GM23338 (cell line): ENCODE measurements around the gene PSMA7. TPM values are rescaled to one million over a fixed set of nuclear protein-coding genes. Genes with fewer than 3 reads are reported as not detected.

Source experiments
- ATAC-seq: fragments of 200-7000 bp; cut with Tn5 transposase; 3 replicates; pipeline ENCODE4 v1.9.1; 2020
- DNase-seq: peaks from one replicate; pipeline ENCODE4 v3.0.0-alpha.2; 2015; ENCODE audit warnings: low spot score
- H2AFZ ChIP-seq: fragments of 200-600 bp; sonication (generic); 2 replicates; pipeline ENCODE4 v1.8.0; 2016; ENCODE audit warnings: antibody characterized with exemption, mild to moderate bottlenecking, moderate library complexity
- H3F3A ChIP-seq: fragments of 200-600 bp; sonication (generic); replicated peaks from 2 replicates; pipeline ENCODE4 v1.8.0; 2017; ENCODE audit warnings: antibody characterized with exemption, mixed run types, low read depth
- H3K27ac ChIP-seq: fragments of 200-600 bp; sonication (generic); 2 replicates; pipeline ENCODE4 v1.6.1; 2016; ENCODE audit warnings: low read depth
- H3K27me3 ChIP-seq: fragments of 200-600 bp; sonication (generic); 2 replicates; pipeline ENCODE4 v1.8.0; 2016; ENCODE audit warnings: mild to moderate bottlenecking, mixed run types, moderate library complexity; ENCODE audit not compliant: insufficient read depth
- H3K36me3 ChIP-seq: fragments of 200-600 bp; sonication (generic); 2 replicates; pipeline ENCODE4 v1.8.0; 2016; ENCODE audit warnings: mild to moderate bottlenecking; ENCODE audit not compliant: insufficient read depth
- H3K4me1 ChIP-seq: fragments of 200-600 bp; sonication (generic); 2 replicates; pipeline ENCODE4 v1.8.0; 2016; ENCODE audit warnings: mild to moderate bottlenecking, moderate library complexity; ENCODE audit not compliant: insufficient read depth
- H3K4me2 ChIP-seq: fragments of 200-600 bp; sonication (generic); 2 replicates; pipeline ENCODE4 v1.7.1; 2017; ENCODE audit warnings: mixed run types
- H3K4me3 ChIP-seq: fragments of 200-600 bp; sonication (generic); 2 replicates; pipeline ENCODE4 v1.6.1; 2016; ENCODE audit warnings: mixed run types
- H3K79me2 ChIP-seq: fragments of 200-600 bp; sonication (generic); replicated peaks from 2 replicates; pipeline ENCODE4 v1.8.0; 2017; ENCODE audit warnings: mild to moderate bottlenecking; ENCODE audit not compliant: insufficient read depth
- H3K9me2 ChIP-seq: fragments of 200-600 bp; sonication (generic); 2 replicates; pipeline ENCODE4 v1.8.0; 2017; ENCODE audit not compliant: insufficient read depth
- H4K20me1 ChIP-seq: fragments of 200-600 bp; sonication (generic); replicated peaks from 2 replicates; pipeline ENCODE4 v1.8.0; 2017; ENCODE audit warnings: mild to moderate bottlenecking; ENCODE audit not compliant: insufficient read depth
- H3K27ac Mint-ChIP-seq: 2 replicates; pipeline ENCODE4 v1.8.0; 2020; ENCODE audit warnings: inconsistent platforms, mild to moderate bottlenecking, moderate library complexity, mixed read lengths
- H3K27me3 Mint-ChIP-seq: 3 replicates; pipeline ENCODE4 v1.8.0; 2022; ENCODE audit warnings: low read depth, mild to moderate bottlenecking, moderate library complexity, mixed read lengths, inconsistent platforms; ENCODE audit not compliant: insufficient read depth, poor library complexity
- H3K36me3 Mint-ChIP-seq: 3 replicates; pipeline ENCODE4 v1.8.0; 2021; ENCODE audit warnings: low read depth, mild to moderate bottlenecking, inconsistent platforms, moderate library complexity, mixed read lengths
- H3K4me1 Mint-ChIP-seq: 3 replicates; pipeline ENCODE4 v1.8.0; 2020; ENCODE audit warnings: mild to moderate bottlenecking, inconsistent platforms, mixed read lengths
- H3K4me3 Mint-ChIP-seq: 3 replicates; pipeline ENCODE4 v1.8.0; 2021; ENCODE audit warnings: moderate library complexity, mild to moderate bottlenecking, inconsistent platforms, mixed read lengths
- H3K9me3 Mint-ChIP-seq: 3 replicates; pipeline ENCODE4 v1.8.0; 2020; ENCODE audit warnings: moderate library complexity, mild to moderate bottlenecking, inconsistent platforms, mixed read lengths
- CREB1 ChIP-seq: fragments of 250-450 bp; sonication (Bioruptor Pico); IDR thresholded peaks from 2 replicates; pipeline ENCODE4 v1.5.0; 2020; ENCODE audit warnings: low read depth, mild to moderate bottlenecking, moderate library complexity
- EZH2 ChIP-seq: fragments of 200-600 bp; sonication (generic); IDR thresholded peaks from one replicate; pipeline ENCODE4 v1.8.0; 2017; ENCODE audit warnings: antibody characterized with exemption, mild to moderate bottlenecking, low read depth; ENCODE audit not compliant: unreplicated experiment
- EZH2phosphoT487 ChIP-seq: fragments of 200-600 bp; sonication (generic); IDR thresholded peaks from one replicate; pipeline ENCODE4 v1.8.1; 2018; ENCODE audit warnings: antibody characterized with exemption; ENCODE audit not compliant: unreplicated experiment
- JUNB ChIP-seq: IDR thresholded peaks from one replicate; pipeline ENCODE4 v1.6.1; 2016; ENCODE audit warnings: antibody characterized with exemption; ENCODE audit not compliant: unreplicated experiment
- POLR2AphosphoS5 ChIP-seq: IDR thresholded peaks from 2 replicates; pipeline ENCODE4 v1.6.1; 2016; ENCODE audit warnings: antibody characterized with exemption, low read depth
- STAT1 ChIP-seq: IDR thresholded peaks from one replicate; pipeline ENCODE4 v1.6.1; 2016; ENCODE audit warnings: antibody characterized with exemption; ENCODE audit not compliant: unreplicated experiment
- ZNF114 ChIP-seq: fragments of 250-450 bp; sonication (Bioruptor Pico); IDR thresholded peaks from 2 replicates; pipeline ENCODE4 v1.5.0; 2020; ENCODE audit warnings: mild to moderate bottlenecking, moderate library complexity
- ZNF331 ChIP-seq: fragments of 250-450 bp; sonication (Bioruptor Pico); IDR thresholded peaks from 2 replicates; pipeline ENCODE4 v1.5.0; 2020; ENCODE audit warnings: low read depth, mild to moderate bottlenecking, moderate library complexity
- polyA plus RNA-seq: library from polyadenylated mRNA; unstranded; fragments of >200 nt; fragmentation: Nextera tagmentation; extraction: Ambion mirVana; gene quantifications from 2 replicates; pipeline ENCODE4 v1.2.1, GENCODE V29; 2016
- total RNA-seq: library from RNA; depleted of rRNA; stranded (reverse); fragments of >200 nt; shearing (Covaris generic); gene quantifications from 2 replicates; pipeline ENCODE4 v1.2.3, GENCODE V29; 2014
- TF ChIP-seq, protein P1 (sequence below): IDR thresholded peaks from 2 replicates; pipeline ENCODE4 v1.6.1; 2016; ENCODE audit warnings: antibody characterized with exemption
- TF ChIP-seq, protein P2 (sequence below): fragments of 250-450 bp; sonication (Bioruptor Pico); IDR thresholded peaks from 2 replicates; pipeline ENCODE4 v1.5.0; 2020; ENCODE audit warnings: mild to moderate bottlenecking, moderate library complexity
- TF ChIP-seq, protein P3 (sequence below), 2 experiments: fragments of 200-600 bp in 1 of 2; sonication (generic) in 1 of 2; conservative IDR thresholded peaks; 2 replicates each; pipeline versions ENCODE4 v1.5.1 to v1.6.1; 2016 to 2017; ENCODE audit warnings: antibody characterized with exemption in 2 of 2, low read depth in 2 of 2, mild to moderate bottlenecking in 2 of 2, moderate library complexity in 1 of 2
- TF ChIP-seq, protein P4 (sequence below): IDR thresholded peaks from one replicate; pipeline ENCODE4 v1.6.1; 2018; ENCODE audit warnings: antibody characterized with exemption; ENCODE audit not compliant: unreplicated experiment

PSMA7 gene
- total and polyA plus RNA-seq, 2 experiments from 2014 or later, result 357 to 628 TPM

DNA sequence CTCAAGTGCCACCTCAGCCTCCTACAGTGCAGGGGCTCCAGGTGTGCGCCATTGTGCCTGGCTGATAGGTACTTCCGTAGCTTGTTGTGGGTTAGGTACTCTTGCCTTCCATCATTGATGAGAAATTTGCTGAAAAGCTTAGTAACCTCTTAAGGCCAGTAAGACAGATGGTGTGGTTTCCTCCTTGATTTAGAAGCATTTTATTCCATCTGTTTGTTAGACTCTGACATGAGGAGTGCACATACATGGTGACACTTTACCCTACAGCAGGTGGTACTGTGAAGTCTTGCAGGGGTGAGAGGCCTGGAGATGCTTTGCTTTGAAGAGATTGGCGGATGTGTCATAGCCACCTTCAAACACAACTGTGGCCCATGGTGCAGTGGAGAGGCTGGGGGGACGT lies 24.9 kb upstream of the PSMA7 start:
- peaks cover 35% of the 10 kb centered on the region for H3K36me3 Mint-ChIP-seq

More for the DNA sequence above, 24.9 kb upstream of the PSMA7 start:
- no peak for DNase-seq
- Histone ChIP-seq H3K9me2 (no peaks in the 10 kb centered on the region), H3K4me3 (no peak overlapping the region), H3K79me2 (no peaks in the 10 kb centered on the region), H3K36me3 (peaks cover 16% of the 10 kb centered on the region), H3K27me3 (no peaks in the 10 kb centered on the region), H3K27ac (no peak overlapping the region), H4K20me1 (no peaks in the 10 kb centered on the region; the same call in 1 of the 2 replicates), H3K4me1 (no peaks in the 10 kb centered on the region), H3F3A (no peaks in the 10 kb centered on the region), H3K4me2 (no peak overlapping the region), H2AFZ (no peak overlapping the region)
- TF ChIP-seq ZNF331, result no peak
- TF ChIP-seq, protein P1, sequence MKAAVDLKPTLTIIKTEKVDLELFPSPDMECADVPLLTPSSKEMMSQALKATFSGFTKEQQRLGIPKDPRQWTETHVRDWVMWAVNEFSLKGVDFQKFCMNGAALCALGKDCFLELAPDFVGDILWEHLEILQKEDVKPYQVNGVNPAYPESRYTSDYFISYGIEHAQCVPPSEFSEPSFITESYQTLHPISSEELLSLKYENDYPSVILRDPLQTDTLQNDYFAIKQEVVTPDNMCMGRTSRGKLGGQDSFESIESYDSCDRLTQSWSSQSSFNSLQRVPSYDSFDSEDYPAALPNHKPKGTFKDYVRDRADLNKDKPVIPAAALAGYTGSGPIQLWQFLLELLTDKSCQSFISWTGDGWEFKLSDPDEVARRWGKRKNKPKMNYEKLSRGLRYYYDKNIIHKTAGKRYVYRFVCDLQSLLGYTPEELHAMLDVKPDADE, result no peak
- TF ChIP-seq ZNF114, result no peak
- TF ChIP-seq, protein P2, sequence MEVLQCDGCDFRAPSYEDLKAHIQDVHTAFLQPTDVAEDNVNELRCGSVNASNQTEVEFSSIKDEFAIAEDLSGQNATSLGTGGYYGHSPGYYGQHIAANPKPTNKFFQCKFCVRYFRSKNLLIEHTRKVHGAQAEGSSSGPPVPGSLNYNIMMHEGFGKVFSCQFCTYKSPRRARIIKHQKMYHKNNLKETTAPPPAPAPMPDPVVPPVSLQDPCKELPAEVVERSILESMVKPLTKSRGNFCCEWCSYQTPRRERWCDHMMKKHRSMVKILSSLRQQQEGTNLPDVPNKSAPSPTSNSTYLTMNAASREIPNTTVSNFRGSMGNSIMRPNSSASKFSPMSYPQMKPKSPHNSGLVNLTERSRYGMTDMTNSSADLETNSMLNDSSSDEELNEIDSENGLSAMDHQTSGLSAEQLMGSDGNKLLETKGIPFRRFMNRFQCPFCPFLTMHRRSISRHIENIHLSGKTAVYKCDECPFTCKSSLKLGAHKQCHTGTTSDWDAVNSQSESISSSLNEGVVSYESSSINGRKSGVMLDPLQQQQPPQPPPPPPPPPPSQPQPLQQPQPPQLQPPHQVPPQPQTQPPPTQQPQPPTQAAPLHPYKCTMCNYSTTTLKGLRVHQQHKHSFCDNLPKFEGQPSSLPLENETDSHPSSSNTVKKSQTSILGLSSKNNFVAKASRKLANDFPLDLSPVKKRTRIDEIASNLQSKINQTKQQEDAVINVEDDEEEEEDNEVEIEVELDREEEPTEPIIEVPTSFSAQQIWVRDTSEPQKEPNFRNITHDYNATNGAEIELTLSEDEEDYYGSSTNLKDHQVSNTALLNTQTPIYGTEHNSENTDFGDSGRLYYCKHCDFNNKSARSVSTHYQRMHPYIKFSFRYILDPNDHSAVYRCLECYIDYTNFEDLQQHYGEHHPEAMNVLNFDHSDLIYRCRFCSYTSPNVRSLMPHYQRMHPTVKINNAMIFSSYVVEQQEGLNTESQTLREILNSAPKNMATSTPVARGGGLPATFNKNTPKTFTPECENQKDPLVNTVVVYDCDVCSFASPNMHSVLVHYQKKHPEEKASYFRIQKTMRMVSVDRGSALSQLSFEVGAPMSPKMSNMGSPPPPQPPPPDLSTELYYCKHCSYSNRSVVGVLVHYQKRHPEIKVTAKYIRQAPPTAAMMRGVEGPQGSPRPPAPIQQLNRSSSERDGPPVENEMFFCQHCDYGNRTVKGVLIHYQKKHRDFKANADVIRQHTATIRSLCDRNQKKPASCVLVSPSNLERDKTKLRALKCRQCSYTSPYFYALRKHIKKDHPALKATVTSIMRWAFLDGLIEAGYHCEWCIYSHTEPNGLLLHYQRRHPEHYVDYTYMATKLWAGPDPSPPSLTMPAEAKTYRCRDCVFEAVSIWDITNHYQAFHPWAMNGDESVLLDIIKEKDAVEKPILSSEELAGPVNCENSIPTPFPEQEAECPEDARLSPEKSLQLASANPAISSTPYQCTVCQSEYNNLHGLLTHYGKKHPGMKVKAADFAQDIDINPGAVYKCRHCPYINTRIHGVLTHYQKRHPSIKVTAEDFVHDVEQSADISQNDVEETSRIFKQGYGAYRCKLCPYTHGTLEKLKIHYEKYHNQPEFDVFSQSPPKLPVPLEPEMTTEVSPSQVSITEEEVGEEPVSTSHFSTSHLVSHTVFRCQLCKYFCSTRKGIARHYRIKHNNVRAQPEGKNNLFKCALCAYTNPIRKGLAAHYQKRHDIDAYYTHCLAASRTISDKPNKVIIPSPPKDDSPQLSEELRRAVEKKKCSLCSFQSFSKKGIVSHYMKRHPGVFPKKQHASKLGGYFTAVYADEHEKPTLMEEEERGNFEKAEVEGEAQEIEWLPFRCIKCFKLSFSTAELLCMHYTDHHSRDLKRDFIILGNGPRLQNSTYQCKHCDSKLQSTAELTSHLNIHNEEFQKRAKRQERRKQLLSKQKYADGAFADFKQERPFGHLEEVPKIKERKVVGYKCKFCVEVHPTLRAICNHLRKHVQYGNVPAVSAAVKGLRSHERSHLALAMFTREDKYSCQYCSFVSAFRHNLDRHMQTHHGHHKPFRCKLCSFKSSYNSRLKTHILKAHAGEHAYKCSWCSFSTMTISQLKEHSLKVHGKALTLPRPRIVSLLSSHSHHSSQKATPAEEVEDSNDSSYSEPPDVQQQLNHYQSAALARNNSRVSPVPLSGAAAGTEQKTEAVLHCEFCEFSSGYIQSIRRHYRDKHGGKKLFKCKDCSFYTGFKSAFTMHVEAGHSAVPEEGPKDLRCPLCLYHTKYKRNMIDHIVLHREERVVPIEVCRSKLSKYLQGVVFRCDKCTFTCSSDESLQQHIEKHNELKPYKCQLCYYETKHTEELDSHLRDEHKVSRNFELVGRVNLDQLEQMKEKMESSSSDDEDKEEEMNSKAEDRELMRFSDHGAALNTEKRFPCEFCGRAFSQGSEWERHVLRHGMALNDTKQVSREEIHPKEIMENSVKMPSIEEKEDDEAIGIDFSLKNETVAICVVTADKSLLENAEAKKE (CRISPR knock-in tag), result no peak
- TF ChIP-seq, protein P3, sequence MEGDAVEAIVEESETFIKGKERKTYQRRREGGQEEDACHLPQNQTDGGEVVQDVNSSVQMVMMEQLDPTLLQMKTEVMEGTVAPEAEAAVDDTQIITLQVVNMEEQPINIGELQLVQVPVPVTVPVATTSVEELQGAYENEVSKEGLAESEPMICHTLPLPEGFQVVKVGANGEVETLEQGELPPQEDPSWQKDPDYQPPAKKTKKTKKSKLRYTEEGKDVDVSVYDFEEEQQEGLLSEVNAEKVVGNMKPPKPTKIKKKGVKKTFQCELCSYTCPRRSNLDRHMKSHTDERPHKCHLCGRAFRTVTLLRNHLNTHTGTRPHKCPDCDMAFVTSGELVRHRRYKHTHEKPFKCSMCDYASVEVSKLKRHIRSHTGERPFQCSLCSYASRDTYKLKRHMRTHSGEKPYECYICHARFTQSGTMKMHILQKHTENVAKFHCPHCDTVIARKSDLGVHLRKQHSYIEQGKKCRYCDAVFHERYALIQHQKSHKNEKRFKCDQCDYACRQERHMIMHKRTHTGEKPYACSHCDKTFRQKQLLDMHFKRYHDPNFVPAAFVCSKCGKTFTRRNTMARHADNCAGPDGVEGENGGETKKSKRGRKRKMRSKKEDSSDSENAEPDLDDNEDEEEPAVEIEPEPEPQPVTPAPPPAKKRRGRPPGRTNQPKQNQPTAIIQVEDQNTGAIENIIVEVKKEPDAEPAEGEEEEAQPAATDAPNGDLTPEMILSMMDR (conservative IDR thresholded peaks at IDR 0.05; ENCODE audit: low read depth in 2 of 2), result no peak
- no peak for TF ChIP-seq EZH2
- no peak for TF ChIP-seq CREB1 (CRISPR knock-in tag)
- TF ChIP-seq POLR2AphosphoS5, result no peak
- no peak for TF ChIP-seq STAT1
- TF ChIP-seq, protein P4, sequence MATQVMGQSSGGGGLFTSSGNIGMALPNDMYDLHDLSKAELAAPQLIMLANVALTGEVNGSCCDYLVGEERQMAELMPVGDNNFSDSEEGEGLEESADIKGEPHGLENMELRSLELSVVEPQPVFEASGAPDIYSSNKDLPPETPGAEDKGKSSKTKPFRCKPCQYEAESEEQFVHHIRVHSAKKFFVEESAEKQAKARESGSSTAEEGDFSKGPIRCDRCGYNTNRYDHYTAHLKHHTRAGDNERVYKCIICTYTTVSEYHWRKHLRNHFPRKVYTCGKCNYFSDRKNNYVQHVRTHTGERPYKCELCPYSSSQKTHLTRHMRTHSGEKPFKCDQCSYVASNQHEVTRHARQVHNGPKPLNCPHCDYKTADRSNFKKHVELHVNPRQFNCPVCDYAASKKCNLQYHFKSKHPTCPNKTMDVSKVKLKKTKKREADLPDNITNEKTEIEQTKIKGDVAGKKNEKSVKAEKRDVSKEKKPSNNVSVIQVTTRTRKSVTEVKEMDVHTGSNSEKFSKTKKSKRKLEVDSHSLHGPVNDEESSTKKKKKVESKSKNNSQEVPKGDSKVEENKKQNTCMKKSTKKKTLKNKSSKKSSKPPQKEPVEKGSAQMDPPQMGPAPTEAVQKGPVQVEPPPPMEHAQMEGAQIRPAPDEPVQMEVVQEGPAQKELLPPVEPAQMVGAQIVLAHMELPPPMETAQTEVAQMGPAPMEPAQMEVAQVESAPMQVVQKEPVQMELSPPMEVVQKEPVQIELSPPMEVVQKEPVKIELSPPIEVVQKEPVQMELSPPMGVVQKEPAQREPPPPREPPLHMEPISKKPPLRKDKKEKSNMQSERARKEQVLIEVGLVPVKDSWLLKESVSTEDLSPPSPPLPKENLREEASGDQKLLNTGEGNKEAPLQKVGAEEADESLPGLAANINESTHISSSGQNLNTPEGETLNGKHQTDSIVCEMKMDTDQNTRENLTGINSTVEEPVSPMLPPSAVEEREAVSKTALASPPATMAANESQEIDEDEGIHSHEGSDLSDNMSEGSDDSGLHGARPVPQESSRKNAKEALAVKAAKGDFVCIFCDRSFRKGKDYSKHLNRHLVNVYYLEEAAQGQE, result no peak
- TF ChIP-seq JUNB, result no peak
- no peak for TF ChIP-seq EZH2phosphoT487
- H3K4me1 Mint-ChIP-seq, result no peaks in the 10 kb centered on the region
- H3K4me3 Mint-ChIP-seq, result no peak overlapping the region
- peaks cover 15% of the 10 kb centered on the region for H3K27me3 Mint-ChIP-seq
- H3K27ac Mint-ChIP-seq, result peak overlapping the region; percentile 45; the same call in 1 of the 2 replicates
- no peaks in the 10 kb centered on the region for H3K9me3 Mint-ChIP-seq
- ATAC-seq, result no peak
